Endothelial cell of umbilical vein (primary cell): ENCODE results near the gene EIF4B. TPM values are rescaled to one million over a fixed set of nuclear protein-coding genes. Genes with fewer than 3 reads are reported as not detected.

Source experiments
- BruUV-seq: library from RNA; stranded (reverse); fragments of 400-500 nt; replicated peaks from 2 replicates; lab custom pipeline; 2021; lab: Mats Ljungman, UMichigan
- CTCF ChIA-PET: fragments of 300-600, 350-600 bp; sonication (Branson Sonifier 250); formaldehyde crosslinking; loops from one replicate; lab custom pipeline; 2021; ENCODE audit warnings: antibody characterized with exemption, inconsistent platforms; lab: Charles Lee
- POLR2A ChIA-PET: fragments of 300-600, 350-600 bp; sonication (Branson Sonifier 250); formaldehyde crosslinking; loops from one replicate; lab custom pipeline; 2021; ENCODE audit warnings: antibody characterized with exemption, inconsistent platforms; lab: Charles Lee
- DNase-seq: peaks from one replicate; pipeline ENCODE4 v3.0.0-alpha.2; 2011; ENCODE audit warnings: low read depth, low spot score
- FAIRE-seq: peaks from 2 replicates; lab custom pipeline; 2011; peaks lifted over from hg19 to GRCh38; lab: Jason Lieb, UNC
- H2AFZ ChIP-seq: 2 replicates; pipeline ENCODE4 v1.6.0; 2012; ENCODE audit warnings: low read depth, low read length, control low read depth, inconsistent platforms
- H3K27ac ChIP-seq: 2 replicates; pipeline ENCODE4 v1.5.1; 2011; ENCODE audit warnings: low read depth, mild to moderate bottlenecking, control low read depth, low read length, moderate library complexity; ENCODE audit not compliant: insufficient read depth
- H3K27me3 ChIP-seq, 2 experiments: 2 replicates each; pipeline versions ENCODE4 v1.6.0 to v1.6.1; 2011; ENCODE audit warnings: low read length in 2 of 2, mixed read lengths in 1 of 2; ENCODE audit not compliant: control insufficient read depth in 2 of 2, insufficient read depth in 2 of 2
- H3K36me3 ChIP-seq, 2 experiments: 2 replicates in 1 of 2; 3 replicates in 1 of 2; pipeline ENCODE4 v1.5.1; 2011; ENCODE audit warnings: low read length in 2 of 2, mild to moderate bottlenecking in 1 of 2, moderate library complexity in 1 of 2; ENCODE audit not compliant: control insufficient read depth in 2 of 2, insufficient read depth in 2 of 2; ENCODE audit errors: extremely low read depth in 1 of 2
- H3K4me1 ChIP-seq: 3 replicates; pipeline ENCODE4 v1.5.1; 2011; ENCODE audit warnings: mild to moderate bottlenecking, low read length; ENCODE audit not compliant: control insufficient read depth, insufficient read depth; ENCODE audit errors: extremely low read depth
- H3K4me2 ChIP-seq: 2 replicates; pipeline ENCODE4 v1.6.1; 2011; ENCODE audit warnings: low read length, control low read depth, mixed read lengths; ENCODE audit not compliant: insufficient read depth
- H3K4me3 ChIP-seq, 3 experiments: fragments of 200-600 bp in 1 of 3; sonication (generic), shearing (Covaris generic) in 1 of 3; replicated peaks in 1 of 3; 2 replicates each; pipeline ENCODE4 v1.5.1; 2011 to 2016; ENCODE audit warnings: control low read depth in 3 of 3, low read length in 3 of 3, mild to moderate bottlenecking in 2 of 3, inconsistent platforms in 1 of 3, low read depth in 1 of 3, moderate library complexity in 1 of 3; ENCODE audit not compliant: insufficient read depth in 1 of 3
- H3K79me2 ChIP-seq: 2 replicates; pipeline ENCODE4 v1.6.0; 2012; ENCODE audit warnings: low read length, inconsistent platforms; ENCODE audit not compliant: control insufficient read depth, insufficient read depth
- H3K9ac ChIP-seq: replicated peaks from 2 replicates; pipeline ENCODE3; 2011; ENCODE audit warnings: low read length, control low read depth; ENCODE audit not compliant: insufficient read depth; ENCODE audit errors: extremely low read depth
- H3K9me1 ChIP-seq: replicated peaks from 3 replicates; pipeline ENCODE4 v1.6.0; 2011; ENCODE audit warnings: mild to moderate bottlenecking, low read length; ENCODE audit not compliant: control insufficient read depth, insufficient read depth; ENCODE audit errors: extremely low read depth
- H3K9me3 ChIP-seq: replicated peaks from 2 replicates; pipeline ENCODE4 v1.5.1; 2012; ENCODE audit warnings: low read length, inconsistent platforms; ENCODE audit not compliant: control insufficient read depth, insufficient read depth
- H4K20me1 ChIP-seq: replicated peaks from 2 replicates; pipeline ENCODE3; 2011; ENCODE audit warnings: mild to moderate bottlenecking, low read length; ENCODE audit not compliant: control insufficient read depth, insufficient read depth; ENCODE audit errors: extremely low read depth
- MYC ChIP-seq: IDR thresholded peaks from one replicate; pipeline ENCODE4 v1.6.1; 2011; ENCODE audit warnings: mild to moderate bottlenecking, low read depth, low read length
- POLR2A ChIP-seq: IDR thresholded peaks from 2 replicates; pipeline ENCODE4 v1.6.1; 2012; ENCODE audit warnings: low read depth, mild to moderate bottlenecking, control low read depth, low read length
- POLR2AphosphoS5 ChIP-seq: IDR thresholded peaks from 2 replicates; pipeline ENCODE4 v1.6.1; 2012; ENCODE audit warnings: low read depth, mild to moderate bottlenecking, control low read depth, low read length, moderate library complexity; ENCODE audit not compliant: insufficient read depth
- dilution Hi-C: fragments of 300-500 bp; cut with MboI; formaldehyde crosslinking; loops from one replicate; pipeline ENCODE4 v1.15.0; 2019; ENCODE audit warnings: low sequenced_read_pairs; ENCODE audit not compliant: extremely low pct_ligation_motif_present
- intact Hi-C: fragments of 100-400 bp; cut with micrococcal nuclease; formaldehyde crosslinking; loops from one replicate; pipeline ENCODE4 v1.10.0; 2022
- polyA plus RNA-seq, 4 experiments: library from polyadenylated mRNA; depleted of rRNA in 3 of 4; stranded (reverse) in 3 of 4; unstranded in 1 of 4; fragments of >200 nt; gene quantifications; 2 replicates each; pipeline versions ENCODE4 v1.2.1 to v1.2.3, GENCODE V29; 2011 to 2012; ENCODE audit warnings: missing spikeins in 1 of 4
- total RNA-seq: library from RNA; stranded (reverse); gene quantifications from 2 replicates; pipeline ENCODE4 v1.2.3, GENCODE V29; 2021
- TF ChIP-seq, protein P1 (sequence below): IDR thresholded peaks from 2 replicates; pipeline ENCODE4 v1.6.1; 2011; ENCODE audit not compliant: insufficient read depth, insufficient read length
- TF ChIP-seq, protein P2 (sequence below), 2 donors: IDR thresholded peaks; 1 replicate in 1 of 2; 2 replicates in 1 of 2; pipeline ENCODE4 v1.5.1; 2011; ENCODE audit warnings: low read length in 2 of 2, mild to moderate bottlenecking in 2 of 2, moderate library complexity in 2 of 2, control low read depth in 1 of 2, inconsistent platforms in 1 of 2, low read depth in 1 of 2; ENCODE audit not compliant: insufficient read depth in 1 of 2; ENCODE audit errors: extremely low read depth in 1 of 2

EIF4B gene
- total and polyA plus RNA-seq, 2 donors (not counting 3 experiments of a cell fraction or from before 2014, with no cell fraction given), result 233 to 382 TPM

DNA sequence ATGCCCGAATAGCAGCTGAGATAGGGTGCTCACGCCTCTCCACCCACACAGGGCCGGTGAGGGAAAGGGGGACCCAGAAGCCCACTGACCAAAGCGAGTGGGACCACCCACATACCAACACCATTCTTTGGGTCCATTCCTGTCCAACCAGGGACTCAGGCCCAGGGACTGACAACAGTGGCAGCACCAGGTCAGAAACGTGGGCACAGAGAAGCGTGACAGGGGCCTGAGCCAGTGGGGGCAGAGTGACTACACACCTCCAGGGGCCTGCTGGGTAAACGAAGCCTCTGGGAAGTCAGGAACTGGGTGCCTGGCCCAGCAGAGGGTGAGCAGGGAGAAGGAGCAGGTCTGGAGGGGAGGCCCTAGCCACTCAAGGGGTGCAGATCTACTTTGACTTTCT lies 59.2 kb downstream of the EIF4B start:
- intact Hi-C loops, result no loop called here
- Histone ChIP-seq H3K4me2 (no peak overlapping the region), H4K20me1 (no peaks in the 10 kb centered on the region), H2AFZ (no peak overlapping the region), H3K79me2 (no peaks in the 10 kb centered on the region), H3K4me1 (peaks cover 30% of the 10 kb centered on the region), H3K9ac (no peak overlapping the region), H3K27me3 (no peaks in the 10 kb centered on the region), H3K9me1 (no peaks in the 10 kb centered on the region), H3K36me3 (peaks cover 5 to 26% of the 10 kb centered on the region in 2 experiments), H3K4me3 (no peak overlapping the region), H3K27ac (no peak overlapping the region), H3K9me3 (no peaks in the 10 kb centered on the region)
- ChIA-PET CTCF (interaction anchor here (0.5 to 14.2 kb wide), 39 partner anchors 9 to 279 kb away, joined by 3 to 463 read pairs (median 7); partner anchors contain the start of genes AAAS, CSAD, ESPL1 and IGFBP6), POLR2A (interaction anchor here (0.8 to 1.3 kb wide), 4 partner anchors 14 to 223 kb away, joined by 3 to 9 read pairs (median 4); partner anchors contain the start of gene SPRYD3)
- BruUV-seq, result no TSS peak
- TF ChIP-seq, protein P1, sequence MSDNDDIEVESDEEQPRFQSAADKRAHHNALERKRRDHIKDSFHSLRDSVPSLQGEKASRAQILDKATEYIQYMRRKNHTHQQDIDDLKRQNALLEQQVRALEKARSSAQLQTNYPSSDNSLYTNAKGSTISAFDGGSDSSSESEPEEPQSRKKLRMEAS, result no peak
- DNase-seq (no peak), FAIRE-seq (no peak)
- dilution Hi-C loops, result no loop called here

DNA sequence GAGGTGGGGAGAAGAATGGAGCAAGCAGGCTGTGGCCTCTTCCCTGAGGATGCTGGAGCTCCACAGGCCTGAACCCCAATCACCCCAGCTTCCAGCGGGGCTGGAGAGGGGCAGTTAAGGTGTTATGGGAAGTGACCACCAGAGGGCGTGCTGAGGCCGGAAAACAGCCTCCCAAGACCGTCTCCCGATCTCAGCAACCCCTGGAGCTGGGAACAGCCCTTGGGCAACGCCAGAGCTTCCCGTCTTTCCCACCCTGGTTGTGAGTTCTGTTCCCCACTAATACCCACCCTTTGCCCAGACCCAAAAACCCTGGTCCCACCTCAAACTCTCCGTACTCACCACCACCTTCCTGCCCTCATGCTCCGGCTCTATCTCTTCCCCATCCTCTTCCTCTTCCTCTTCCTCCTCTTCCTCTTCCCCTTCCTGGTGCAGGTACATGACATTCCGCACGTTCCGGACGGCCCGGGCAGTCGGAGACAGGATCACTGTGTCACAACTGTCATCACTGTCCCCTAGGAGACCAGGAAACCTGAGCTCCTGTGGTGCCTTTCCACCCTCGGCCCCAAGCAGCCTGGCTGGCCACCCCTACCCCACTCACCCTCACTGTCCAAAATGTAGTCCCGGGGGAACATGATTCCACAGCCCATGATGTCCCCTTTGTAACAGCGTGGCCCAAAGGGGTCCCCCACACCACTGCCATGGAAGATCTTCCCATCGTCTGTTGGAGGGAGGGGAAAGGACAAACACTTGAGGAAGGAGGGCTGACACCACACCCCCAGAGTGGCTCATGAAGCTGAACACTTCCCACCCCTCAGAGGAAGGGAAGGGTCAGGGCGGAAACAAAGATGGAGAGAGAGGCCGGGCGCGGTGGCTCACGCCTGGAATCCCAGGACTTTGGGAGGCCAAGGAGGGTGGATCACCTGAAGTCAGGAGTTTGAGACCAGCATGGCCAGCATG lies 60.0 kb downstream of the EIF4B start:
- Histone ChIP-seq H3K9ac (no peak overlapping the region), H3K4me3 (no peak overlapping the region), H3K27ac (peak overlapping the region; percentile 44), H3K27me3 (no peaks in the 10 kb centered on the region), H3K4me2 (peak overlapping the region; percentile 19), H4K20me1 (no peaks in the 10 kb centered on the region), H3K4me1 (peaks cover 22% of the 10 kb centered on the region), H3K79me2 (no peaks in the 10 kb centered on the region), H3K9me3 (no peaks in the 10 kb centered on the region), H2AFZ (no peak overlapping the region), H3K9me1 (no peaks in the 10 kb centered on the region), H3K36me3 (peaks cover 3 to 21% of the 10 kb centered on the region in 2 experiments)
- TF ChIP-seq POLR2AphosphoS5, result peak; percentile 46
- TF ChIP-seq, protein P1, result no peak
- no peak for TF ChIP-seq MYC
- peak; percentile 39 for TF ChIP-seq POLR2A
- TF ChIP-seq, protein P2, sequence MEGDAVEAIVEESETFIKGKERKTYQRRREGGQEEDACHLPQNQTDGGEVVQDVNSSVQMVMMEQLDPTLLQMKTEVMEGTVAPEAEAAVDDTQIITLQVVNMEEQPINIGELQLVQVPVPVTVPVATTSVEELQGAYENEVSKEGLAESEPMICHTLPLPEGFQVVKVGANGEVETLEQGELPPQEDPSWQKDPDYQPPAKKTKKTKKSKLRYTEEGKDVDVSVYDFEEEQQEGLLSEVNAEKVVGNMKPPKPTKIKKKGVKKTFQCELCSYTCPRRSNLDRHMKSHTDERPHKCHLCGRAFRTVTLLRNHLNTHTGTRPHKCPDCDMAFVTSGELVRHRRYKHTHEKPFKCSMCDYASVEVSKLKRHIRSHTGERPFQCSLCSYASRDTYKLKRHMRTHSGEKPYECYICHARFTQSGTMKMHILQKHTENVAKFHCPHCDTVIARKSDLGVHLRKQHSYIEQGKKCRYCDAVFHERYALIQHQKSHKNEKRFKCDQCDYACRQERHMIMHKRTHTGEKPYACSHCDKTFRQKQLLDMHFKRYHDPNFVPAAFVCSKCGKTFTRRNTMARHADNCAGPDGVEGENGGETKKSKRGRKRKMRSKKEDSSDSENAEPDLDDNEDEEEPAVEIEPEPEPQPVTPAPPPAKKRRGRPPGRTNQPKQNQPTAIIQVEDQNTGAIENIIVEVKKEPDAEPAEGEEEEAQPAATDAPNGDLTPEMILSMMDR (IDR thresholded peaks at IDR 0.05; ENCODE audit: extremely low read depth in 1 of 2, insufficient read depth in 1 of 2, low read depth in 1 of 2, low read length in 2 of 2), result peak; percentile 85 to 90
- dilution Hi-C loops, result no loop called here
- CTCF ChIA-PET, result interaction anchor here (0.5 to 14.2 kb wide), 45 partner anchors 9 to 279 kb away, joined by 3 to 463 read pairs (median 6); partner anchors contain the start of genes AAAS, CSAD, ESPL1 and IGFBP6
- intact Hi-C loops, result loop anchor here (1.0 kb wide), 4 partner anchors 33 to 131 kb away; no protein-coding TSS in a partner anchor
- DNase-seq, result peak; percentile 65
- BruUV-seq, result no TSS peak
- FAIRE-seq, result peak; percentile 92
- POLR2A ChIA-PET, result interaction anchor here (0.6 to 1.3 kb wide), 7 partner anchors 13 to 222 kb away, joined by 3 to 9 read pairs (median 4); partner anchors contain the start of gene SPRYD3
